Osteoblast (primary cell): ENCODE results near the gene NPB. TPM values are rescaled to one million over a fixed set of nuclear protein-coding genes. Genes with fewer than 3 reads are reported as not detected.

Experiments used
- DNase-seq: peaks from one replicate; pipeline ENCODE4 v3.0.0; 2011; ENCODE audit warnings: low spot score, mixed read lengths; ENCODE audit not compliant: insufficient read length; ENCODE audit errors: missing footprints
- H2AFZ ChIP-seq: 2 replicates; pipeline ENCODE4 v1.6.0; 2011; ENCODE audit warnings: mild to moderate bottlenecking, low read length
- H3K27ac ChIP-seq: 2 replicates; pipeline ENCODE4 v1.5.1; 2011; ENCODE audit warnings: mild to moderate bottlenecking, low read depth, low read length, moderate library complexity
- H3K27me3 ChIP-seq: 2 replicates; pipeline ENCODE4 v1.6.0; 2012; ENCODE audit warnings: mild to moderate bottlenecking, control low read depth, inconsistent platforms, low read length, moderate library complexity; ENCODE audit not compliant: insufficient read depth
- H3K36me3 ChIP-seq: 2 replicates; pipeline ENCODE4 v1.5.1; 2011; ENCODE audit warnings: mild to moderate bottlenecking, low read length, control low read depth, moderate library complexity; ENCODE audit not compliant: insufficient read depth
- H3K4me1 ChIP-seq: 2 replicates; pipeline ENCODE4 v1.5.1; 2011; ENCODE audit warnings: mild to moderate bottlenecking, low read length, control low read depth, moderate library complexity; ENCODE audit not compliant: insufficient read depth
- H3K4me2 ChIP-seq: 2 replicates; pipeline ENCODE4 v1.6.0; 2011; ENCODE audit warnings: mild to moderate bottlenecking, low read length; ENCODE audit not compliant: insufficient read depth
- H3K4me3 ChIP-seq: fragments of 200-600 bp; sonication (generic); 3 replicates; pipeline ENCODE4 v1.5.1; 2012; ENCODE audit warnings: mild to moderate bottlenecking, low read length, inconsistent platforms; ENCODE audit not compliant: insufficient read depth
- H3K79me2 ChIP-seq: 2 replicates; pipeline ENCODE4 v1.6.0; 2012; ENCODE audit warnings: mild to moderate bottlenecking, low read length, control low read depth, inconsistent platforms; ENCODE audit not compliant: insufficient read depth
- H3K9me3 ChIP-seq: 2 replicates; pipeline ENCODE4 v1.5.1; 2011; ENCODE audit warnings: low read depth, low read length, control low read depth
- H4K20me1 ChIP-seq: 2 replicates; pipeline ENCODE4 v1.6.0; 2012; ENCODE audit warnings: mild to moderate bottlenecking, low read length, control low read depth; ENCODE audit not compliant: insufficient read depth
- total RNA-seq: library from RNA; depleted of rRNA; stranded (reverse); fragments of >200 nt; gene quantifications from 2 replicates; pipeline ENCODE4 v1.2.3, GENCODE V29; 2012
- TF ChIP-seq, protein P1 (sequence below): IDR thresholded peaks from 2 replicates; pipeline ENCODE4 v1.5.1; 2011; ENCODE audit warnings: mild to moderate bottlenecking, low read depth, low read length, moderate library complexity; ENCODE audit errors: extremely low read depth

Gene NPB
- total RNA-seq, 1 donor: under 0.01 TPM

DNA sequence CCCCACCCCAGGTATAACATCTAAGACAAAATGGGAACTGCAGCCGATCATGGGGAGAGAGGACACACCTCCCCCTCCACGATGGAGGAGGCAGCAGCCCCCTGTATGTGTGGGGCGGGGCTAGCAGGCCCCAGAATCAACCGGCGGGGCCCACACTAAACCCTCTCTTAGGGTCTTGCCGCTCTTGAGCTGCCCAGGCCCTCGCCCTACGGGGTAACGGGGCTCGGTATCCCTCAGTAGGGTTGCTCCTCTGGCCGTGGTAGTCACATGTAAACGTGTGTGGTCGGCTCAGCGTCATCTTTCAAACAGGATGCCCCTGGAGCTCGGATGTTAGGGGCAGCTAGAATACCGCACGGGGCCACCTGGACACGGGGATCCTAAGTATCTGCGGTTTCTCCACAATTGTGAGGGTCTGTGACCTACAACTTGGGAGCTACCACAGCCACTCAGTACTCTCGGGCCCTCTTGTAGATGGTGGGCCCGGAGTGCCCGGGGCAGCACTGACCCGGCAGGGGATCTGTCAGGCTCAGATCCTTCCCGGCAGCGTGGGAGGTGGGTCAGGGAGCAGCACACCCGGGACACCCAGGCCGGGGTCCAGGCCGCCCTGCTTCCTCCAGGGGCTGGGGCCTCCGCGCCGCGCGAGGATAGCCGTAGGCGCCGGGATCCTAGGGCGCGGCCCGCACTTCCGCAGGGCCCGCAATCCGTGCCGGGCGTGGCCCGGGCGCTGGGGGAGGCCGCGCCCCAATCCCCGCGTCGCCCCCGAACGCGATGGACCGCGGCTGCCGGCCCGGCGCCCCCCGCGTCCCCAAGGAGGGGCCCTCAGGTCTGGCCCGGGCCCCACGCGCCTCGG is 31.7 kb upstream of the NPB start:
- peaks cover 23% of the 10 kb centered on the region for H3K4me1 ChIP-seq
- H3K4me3 ChIP-seq: peak overlapping the region; percentile 92
- peaks cover 41% of the 10 kb centered on the region for H4K20me1 ChIP-seq
- TF ChIP-seq, protein P1, sequence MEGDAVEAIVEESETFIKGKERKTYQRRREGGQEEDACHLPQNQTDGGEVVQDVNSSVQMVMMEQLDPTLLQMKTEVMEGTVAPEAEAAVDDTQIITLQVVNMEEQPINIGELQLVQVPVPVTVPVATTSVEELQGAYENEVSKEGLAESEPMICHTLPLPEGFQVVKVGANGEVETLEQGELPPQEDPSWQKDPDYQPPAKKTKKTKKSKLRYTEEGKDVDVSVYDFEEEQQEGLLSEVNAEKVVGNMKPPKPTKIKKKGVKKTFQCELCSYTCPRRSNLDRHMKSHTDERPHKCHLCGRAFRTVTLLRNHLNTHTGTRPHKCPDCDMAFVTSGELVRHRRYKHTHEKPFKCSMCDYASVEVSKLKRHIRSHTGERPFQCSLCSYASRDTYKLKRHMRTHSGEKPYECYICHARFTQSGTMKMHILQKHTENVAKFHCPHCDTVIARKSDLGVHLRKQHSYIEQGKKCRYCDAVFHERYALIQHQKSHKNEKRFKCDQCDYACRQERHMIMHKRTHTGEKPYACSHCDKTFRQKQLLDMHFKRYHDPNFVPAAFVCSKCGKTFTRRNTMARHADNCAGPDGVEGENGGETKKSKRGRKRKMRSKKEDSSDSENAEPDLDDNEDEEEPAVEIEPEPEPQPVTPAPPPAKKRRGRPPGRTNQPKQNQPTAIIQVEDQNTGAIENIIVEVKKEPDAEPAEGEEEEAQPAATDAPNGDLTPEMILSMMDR: no peak
- H3K9me3 ChIP-seq: no peaks in the 10 kb centered on the region
- H3K27ac ChIP-seq: peak overlapping the region; percentile 82
- H2AFZ ChIP-seq: no peak overlapping the region
- H3K79me2 ChIP-seq: peaks cover 36% of the 10 kb centered on the region
- H3K4me2 ChIP-seq: peak overlapping the region; percentile 88
- peak; percentile 95 for DNase-seq
- peaks cover 33% of the 10 kb centered on the region for H3K36me3 ChIP-seq
- H3K27me3 ChIP-seq: no peaks in the 10 kb centered on the region

DNA sequence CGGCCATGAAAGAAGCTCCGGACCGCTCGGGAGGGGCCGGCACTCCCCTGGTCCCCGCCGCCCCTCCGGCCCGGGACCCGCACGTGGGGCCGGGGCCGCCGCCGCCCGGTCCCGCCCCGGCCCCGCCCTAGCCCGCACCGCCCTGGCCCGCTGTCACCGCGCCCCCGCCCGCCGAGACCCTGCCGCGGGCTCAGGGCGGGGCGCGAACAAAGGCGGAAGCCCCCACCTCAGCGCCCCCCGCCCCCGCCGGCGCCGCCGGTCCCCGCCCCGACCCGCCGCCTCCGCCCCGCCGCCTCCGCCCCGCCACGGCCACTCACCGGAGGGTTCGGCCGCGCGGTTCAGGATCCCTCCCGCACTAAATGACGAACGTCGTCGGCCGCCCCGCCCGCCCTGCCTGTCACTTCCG is 31.1 kb upstream of the NPB start, which contains the start of gene ARHGDIA:
TSS of gene ARHGDIA (minus strand) at position 357 of the 406 bp plus-strand sequence. CDS start 1,407 bp downstream, outside the sequence.
- Histone ChIP-seq H3K27ac (peak within 1 kb of the TSS; percentile 94), H4K20me1 (peaks cover 35% of the 10 kb centered on the region), H3K4me2 (peak within 1 kb of the TSS; percentile 92), H3K36me3 (peaks cover 27% of the 10 kb centered on the region), H3K4me3 (peak within 1 kb of the TSS; percentile 92), H3K27me3 (no peaks in the 10 kb centered on the region), H3K4me1 (peaks cover 23% of the 10 kb centered on the region), H3K9me3 (no peaks in the 10 kb centered on the region), H3K79me2 (peaks cover 30% of the 10 kb centered on the region), H2AFZ (peak within 1 kb of the TSS; percentile 83)
- DNase-seq: peak; percentile 91
- TF ChIP-seq, protein P1: no peak

DNA sequence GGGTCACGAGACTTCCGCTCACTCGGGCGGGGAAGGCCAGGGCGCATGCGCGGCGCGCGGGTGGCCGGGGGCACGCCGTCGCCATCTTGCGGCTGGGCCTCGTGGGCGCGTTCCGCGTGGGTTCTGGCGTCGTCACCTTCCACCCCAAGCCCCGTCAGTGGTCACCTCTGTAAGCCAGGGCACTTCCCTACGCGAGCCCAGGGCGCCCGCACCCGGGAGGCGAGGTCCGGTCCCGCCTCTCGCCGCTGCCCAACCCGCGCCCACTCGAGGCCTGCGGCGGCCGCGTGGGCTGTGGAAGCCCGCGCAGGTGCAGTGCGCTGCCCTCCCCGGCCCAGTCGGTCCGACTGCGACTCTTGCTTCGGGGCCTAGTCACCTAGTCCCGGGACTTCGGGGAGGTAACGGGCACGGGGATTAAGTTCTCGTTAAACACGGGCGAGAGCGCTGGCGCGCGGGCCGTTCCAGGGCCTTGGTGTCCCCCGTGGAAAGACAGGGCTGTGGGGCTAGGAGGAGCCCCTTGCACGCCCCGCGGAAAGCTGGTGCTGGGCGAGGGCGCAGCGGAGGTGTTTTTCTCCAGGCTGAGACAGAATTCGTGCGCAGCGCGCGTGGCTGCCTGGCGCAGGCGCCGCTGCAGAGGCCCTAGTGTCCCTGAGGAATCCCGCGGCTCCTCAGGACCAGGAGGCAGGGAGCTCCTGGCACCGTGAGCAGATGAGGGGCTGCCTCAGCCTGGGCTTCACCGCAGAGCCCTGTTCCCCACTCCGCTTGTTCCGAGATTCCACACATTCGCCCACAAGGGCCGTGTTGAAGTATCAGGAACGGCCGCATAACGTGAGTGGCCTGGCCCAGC is 30.4 kb upstream of the NPB start:
- peak overlapping the region; percentile 92 for H3K4me3 ChIP-seq
- H3K4me1 ChIP-seq: peaks cover 23% of the 10 kb centered on the region
- TF ChIP-seq, protein P1: peak; percentile 16
- H3K79me2 ChIP-seq: peaks cover 25% of the 10 kb centered on the region
- H3K27me3 ChIP-seq: no peaks in the 10 kb centered on the region
- H3K27ac ChIP-seq: peak overlapping the region; percentile 94
- peak overlapping the region; percentile 92 for H3K4me2 ChIP-seq
- H3K36me3 ChIP-seq: peaks cover 22% of the 10 kb centered on the region
- peaks cover 29% of the 10 kb centered on the region for H4K20me1 ChIP-seq
- no peaks in the 10 kb centered on the region for H3K9me3 ChIP-seq
- DNase-seq: peak; percentile 100
- peak overlapping the region; percentile 83 for H2AFZ ChIP-seq
